GM23338 (cell line): Measurements from ENCODE around the gene INTS3. TPM values are rescaled to one million over a fixed set of nuclear protein-coding genes. Genes with fewer than 3 reads are reported as not detected.

Experiments used
- ATAC-seq: fragments of 200-7000 bp; cut with Tn5 transposase; 3 replicates; pipeline ENCODE4 v1.9.1; 2020
- DNase-seq: peaks from one replicate; pipeline ENCODE4 v3.0.0-alpha.2; 2015; ENCODE audit warnings: low spot score
- H2AFZ ChIP-seq: fragments of 200-600 bp; sonication (generic); 2 replicates; pipeline ENCODE4 v1.8.0; 2016; ENCODE audit warnings: antibody characterized with exemption, mild to moderate bottlenecking, moderate library complexity
- H3F3A ChIP-seq: fragments of 200-600 bp; sonication (generic); replicated peaks from 2 replicates; pipeline ENCODE4 v1.8.0; 2017; ENCODE audit warnings: antibody characterized with exemption, mixed run types, low read depth
- H3K27ac ChIP-seq: fragments of 200-600 bp; sonication (generic); 2 replicates; pipeline ENCODE4 v1.6.1; 2016; ENCODE audit warnings: low read depth
- H3K27me3 ChIP-seq: fragments of 200-600 bp; sonication (generic); 2 replicates; pipeline ENCODE4 v1.8.0; 2016; ENCODE audit warnings: mild to moderate bottlenecking, mixed run types, moderate library complexity; ENCODE audit not compliant: insufficient read depth
- H3K36me3 ChIP-seq: fragments of 200-600 bp; sonication (generic); 2 replicates; pipeline ENCODE4 v1.8.0; 2016; ENCODE audit warnings: mild to moderate bottlenecking; ENCODE audit not compliant: insufficient read depth
- H3K4me1 ChIP-seq: fragments of 200-600 bp; sonication (generic); 2 replicates; pipeline ENCODE4 v1.8.0; 2016; ENCODE audit warnings: mild to moderate bottlenecking, moderate library complexity; ENCODE audit not compliant: insufficient read depth
- H3K4me2 ChIP-seq: fragments of 200-600 bp; sonication (generic); 2 replicates; pipeline ENCODE4 v1.7.1; 2017; ENCODE audit warnings: mixed run types
- H3K4me3 ChIP-seq: fragments of 200-600 bp; sonication (generic); 2 replicates; pipeline ENCODE4 v1.6.1; 2016; ENCODE audit warnings: mixed run types
- H3K79me2 ChIP-seq: fragments of 200-600 bp; sonication (generic); replicated peaks from 2 replicates; pipeline ENCODE4 v1.8.0; 2017; ENCODE audit warnings: mild to moderate bottlenecking; ENCODE audit not compliant: insufficient read depth
- H3K9me2 ChIP-seq: fragments of 200-600 bp; sonication (generic); 2 replicates; pipeline ENCODE4 v1.8.0; 2017; ENCODE audit not compliant: insufficient read depth
- H4K20me1 ChIP-seq: fragments of 200-600 bp; sonication (generic); replicated peaks from 2 replicates; pipeline ENCODE4 v1.8.0; 2017; ENCODE audit warnings: mild to moderate bottlenecking; ENCODE audit not compliant: insufficient read depth
- H3K27ac Mint-ChIP-seq: 2 replicates; pipeline ENCODE4 v1.8.0; 2020; ENCODE audit warnings: inconsistent platforms, mild to moderate bottlenecking, moderate library complexity, mixed read lengths
- H3K27me3 Mint-ChIP-seq: 3 replicates; pipeline ENCODE4 v1.8.0; 2022; ENCODE audit warnings: low read depth, mild to moderate bottlenecking, moderate library complexity, mixed read lengths, inconsistent platforms; ENCODE audit not compliant: insufficient read depth, poor library complexity
- H3K36me3 Mint-ChIP-seq: 3 replicates; pipeline ENCODE4 v1.8.0; 2021; ENCODE audit warnings: low read depth, mild to moderate bottlenecking, inconsistent platforms, moderate library complexity, mixed read lengths
- H3K4me1 Mint-ChIP-seq: 3 replicates; pipeline ENCODE4 v1.8.0; 2020; ENCODE audit warnings: mild to moderate bottlenecking, inconsistent platforms, mixed read lengths
- H3K4me3 Mint-ChIP-seq: 3 replicates; pipeline ENCODE4 v1.8.0; 2021; ENCODE audit warnings: moderate library complexity, mild to moderate bottlenecking, inconsistent platforms, mixed read lengths
- H3K9me3 Mint-ChIP-seq: 3 replicates; pipeline ENCODE4 v1.8.0; 2020; ENCODE audit warnings: moderate library complexity, mild to moderate bottlenecking, inconsistent platforms, mixed read lengths
- EZH2 ChIP-seq: fragments of 200-600 bp; sonication (generic); IDR thresholded peaks from one replicate; pipeline ENCODE4 v1.8.0; 2017; ENCODE audit warnings: antibody characterized with exemption, mild to moderate bottlenecking, low read depth; ENCODE audit not compliant: unreplicated experiment
- POLR2AphosphoS5 ChIP-seq: IDR thresholded peaks from 2 replicates; pipeline ENCODE4 v1.6.1; 2016; ENCODE audit warnings: antibody characterized with exemption, low read depth
- STAT1 ChIP-seq: IDR thresholded peaks from one replicate; pipeline ENCODE4 v1.6.1; 2016; ENCODE audit warnings: antibody characterized with exemption; ENCODE audit not compliant: unreplicated experiment
- polyA plus RNA-seq: library from polyadenylated mRNA; unstranded; fragments of >200 nt; fragmentation: Nextera tagmentation; extraction: Ambion mirVana; gene quantifications from 2 replicates; pipeline ENCODE4 v1.2.1, GENCODE V29; 2016
- total RNA-seq: library from RNA; depleted of rRNA; stranded (reverse); fragments of >200 nt; shearing (Covaris generic); gene quantifications from 2 replicates; pipeline ENCODE4 v1.2.3, GENCODE V29; 2014
- TF ChIP-seq, protein P1 (sequence below): IDR thresholded peaks from one replicate; pipeline ENCODE4 v1.6.1; 2018; ENCODE audit warnings: antibody characterized with exemption; ENCODE audit not compliant: unreplicated experiment
- TF ChIP-seq, protein P2 (sequence below): fragments of 250-450 bp; sonication (Bioruptor Pico); IDR thresholded peaks from 2 replicates; pipeline ENCODE4 v1.5.0; 2020; ENCODE audit warnings: mild to moderate bottlenecking, moderate library complexity
- TF ChIP-seq, protein P3 (sequence below), 2 experiments: fragments of 200-600 bp in 1 of 2; sonication (generic) in 1 of 2; conservative IDR thresholded peaks; 2 replicates each; pipeline versions ENCODE4 v1.5.1 to v1.6.1; 2016 to 2017; ENCODE audit warnings: antibody characterized with exemption in 2 of 2, low read depth in 2 of 2, mild to moderate bottlenecking in 2 of 2, moderate library complexity in 1 of 2

The INTS3 gene
- total and polyA plus RNA-seq, 2 experiments from 2014 or later: 22.7 to 51.3 TPM

DNA sequence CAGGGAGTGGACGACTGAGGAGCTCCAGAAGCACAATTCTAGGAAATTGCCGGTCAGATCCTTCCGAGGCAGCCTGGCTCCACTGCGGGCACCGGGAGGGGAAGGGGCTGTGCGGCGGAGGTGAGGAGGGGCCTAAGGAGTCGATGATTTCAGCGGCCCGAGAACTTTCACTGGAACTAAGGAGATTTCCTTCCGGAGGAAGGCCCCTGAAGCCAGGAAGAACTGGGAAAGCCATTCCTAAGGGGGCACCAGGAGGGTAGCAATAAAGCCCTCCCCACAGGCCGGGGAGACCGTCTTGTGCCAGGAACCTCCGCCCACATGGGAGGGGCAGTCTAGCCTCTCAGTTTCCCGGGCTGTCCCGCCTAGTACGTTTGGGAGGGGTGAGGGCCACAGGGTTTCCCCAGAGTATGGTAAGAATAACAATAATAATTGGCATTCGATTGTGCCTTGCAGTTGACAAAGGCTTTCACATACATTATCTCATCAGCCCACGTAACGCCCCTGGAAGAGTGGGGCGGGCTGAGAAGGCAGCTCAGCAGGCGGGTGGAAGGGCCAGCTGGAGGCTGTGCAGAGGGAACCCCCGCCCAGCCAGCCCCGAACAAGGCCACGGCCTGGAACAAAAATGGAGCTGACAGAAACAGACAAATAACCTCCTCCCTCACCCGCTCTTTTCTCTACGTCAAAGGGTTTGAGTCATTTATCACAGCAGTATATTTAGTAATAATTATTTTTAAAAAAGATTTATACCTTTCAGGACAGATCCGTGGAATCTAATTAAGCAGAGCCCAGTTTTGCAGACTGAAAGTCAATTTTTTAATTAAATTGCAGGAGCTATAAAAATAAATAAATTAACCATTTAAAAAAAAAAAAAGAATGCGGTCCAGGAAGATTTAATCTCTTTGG, 29.6 kb upstream of the INTS3 start:
- peaks cover 27% of the 10 kb centered on the region for H3K4me1 ChIP-seq
- DNase-seq: peak; percentile 66
- no peaks in the 10 kb centered on the region for H3K27me3 ChIP-seq
- TF ChIP-seq STAT1: no peak
- peak; percentile 26; the same call in 1 of the 2 replicates for TF ChIP-seq POLR2AphosphoS5
- H4K20me1 ChIP-seq: no peaks in the 10 kb centered on the region
- H3K79me2 ChIP-seq: no peaks in the 10 kb centered on the region
- Mint-ChIP-seq H3K36me3 (no peaks in the 10 kb centered on the region), H3K27me3 (peaks cover 11% of the 10 kb centered on the region), H3K4me1 (peaks cover 27% of the 10 kb centered on the region), H3K27ac (peak overlapping the region; percentile 96), H3K9me3 (no peaks in the 10 kb centered on the region), H3K4me3 (peak overlapping the region; percentile 32; the same call in 1 of the 3 replicates)
- peak overlapping the region; percentile 73 for H3K4me2 ChIP-seq
- H3K9me2 ChIP-seq: no peaks in the 10 kb centered on the region; the same call in 1 of the 2 replicates
- H2AFZ ChIP-seq: peak overlapping the region; percentile 97
- peak overlapping the region; percentile 95 for H3K27ac ChIP-seq
- no peaks in the 10 kb centered on the region for H3K36me3 ChIP-seq
- ATAC-seq: peak; percentile 75
- peaks cover 12% of the 10 kb centered on the region for H3F3A ChIP-seq
- H3K4me3 ChIP-seq: peak overlapping the region; percentile 33; the same call in 1 of the 2 replicates

DNA sequence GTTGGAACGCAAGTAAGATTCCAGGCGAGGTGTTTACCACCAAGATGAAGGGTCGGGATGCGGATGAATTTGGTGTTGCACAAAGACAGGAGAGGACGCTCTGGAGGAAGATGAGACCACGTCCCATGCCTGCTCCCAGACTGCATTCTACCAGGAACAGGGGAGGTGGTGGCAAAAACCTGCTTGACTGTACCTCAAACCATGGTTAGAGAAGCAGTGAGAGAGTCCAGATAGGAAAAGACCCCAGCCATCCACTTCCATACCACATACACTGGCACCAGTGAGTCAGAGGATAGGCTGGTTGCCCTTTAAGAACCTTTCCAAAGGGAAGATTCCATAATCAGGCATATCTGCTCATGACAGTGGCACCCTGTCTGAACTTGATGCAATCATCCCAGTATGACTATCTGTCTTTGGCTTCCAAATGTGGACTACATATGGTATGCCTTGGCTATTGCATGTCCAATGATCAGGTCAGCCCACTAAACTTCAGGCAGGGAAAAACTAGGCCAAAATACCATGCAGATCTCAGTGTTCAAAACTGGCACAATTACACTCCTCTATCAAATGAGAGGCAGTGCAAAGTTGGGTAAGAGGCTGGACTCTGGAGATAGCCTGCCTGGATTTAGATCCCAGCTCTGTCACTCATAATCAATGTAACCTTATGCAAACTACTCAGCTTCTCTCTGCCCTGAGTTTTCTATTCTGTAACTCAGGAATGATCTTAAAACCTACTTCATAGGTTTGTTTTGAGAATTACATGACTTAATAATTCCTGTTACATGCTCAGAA, 28.7 kb upstream of the INTS3 start:
- Mint-ChIP-seq H3K27ac (peak overlapping the region; percentile 68; the same call in 1 of the 2 replicates), H3K4me1 (peaks cover 25% of the 10 kb centered on the region), H3K4me3 (no peak overlapping the region), H3K9me3 (no peaks in the 10 kb centered on the region), H3K27me3 (peaks cover 12% of the 10 kb centered on the region), H3K36me3 (no peaks in the 10 kb centered on the region)
- ATAC-seq (no peak), DNase-seq (no peak)
- Histone ChIP-seq H3K27me3 (no peaks in the 10 kb centered on the region), H3K36me3 (no peaks in the 10 kb centered on the region), H4K20me1 (no peaks in the 10 kb centered on the region), H3F3A (peaks cover 12% of the 10 kb centered on the region), H3K4me2 (peak overlapping the region; percentile 73; the same call in 1 of the 2 replicates), H3K79me2 (no peaks in the 10 kb centered on the region), H3K9me2 (no peaks in the 10 kb centered on the region; the same call in 1 of the 2 replicates), H3K27ac (no peak overlapping the region), H3K4me3 (no peak overlapping the region), H2AFZ (no peak overlapping the region; the same call in 1 of the 2 replicates), H3K4me1 (peaks cover 27% of the 10 kb centered on the region)
- TF ChIP-seq EZH2 (no peak), POLR2AphosphoS5 (no peak), STAT1 (no peak)
- TF ChIP-seq, protein P1, sequence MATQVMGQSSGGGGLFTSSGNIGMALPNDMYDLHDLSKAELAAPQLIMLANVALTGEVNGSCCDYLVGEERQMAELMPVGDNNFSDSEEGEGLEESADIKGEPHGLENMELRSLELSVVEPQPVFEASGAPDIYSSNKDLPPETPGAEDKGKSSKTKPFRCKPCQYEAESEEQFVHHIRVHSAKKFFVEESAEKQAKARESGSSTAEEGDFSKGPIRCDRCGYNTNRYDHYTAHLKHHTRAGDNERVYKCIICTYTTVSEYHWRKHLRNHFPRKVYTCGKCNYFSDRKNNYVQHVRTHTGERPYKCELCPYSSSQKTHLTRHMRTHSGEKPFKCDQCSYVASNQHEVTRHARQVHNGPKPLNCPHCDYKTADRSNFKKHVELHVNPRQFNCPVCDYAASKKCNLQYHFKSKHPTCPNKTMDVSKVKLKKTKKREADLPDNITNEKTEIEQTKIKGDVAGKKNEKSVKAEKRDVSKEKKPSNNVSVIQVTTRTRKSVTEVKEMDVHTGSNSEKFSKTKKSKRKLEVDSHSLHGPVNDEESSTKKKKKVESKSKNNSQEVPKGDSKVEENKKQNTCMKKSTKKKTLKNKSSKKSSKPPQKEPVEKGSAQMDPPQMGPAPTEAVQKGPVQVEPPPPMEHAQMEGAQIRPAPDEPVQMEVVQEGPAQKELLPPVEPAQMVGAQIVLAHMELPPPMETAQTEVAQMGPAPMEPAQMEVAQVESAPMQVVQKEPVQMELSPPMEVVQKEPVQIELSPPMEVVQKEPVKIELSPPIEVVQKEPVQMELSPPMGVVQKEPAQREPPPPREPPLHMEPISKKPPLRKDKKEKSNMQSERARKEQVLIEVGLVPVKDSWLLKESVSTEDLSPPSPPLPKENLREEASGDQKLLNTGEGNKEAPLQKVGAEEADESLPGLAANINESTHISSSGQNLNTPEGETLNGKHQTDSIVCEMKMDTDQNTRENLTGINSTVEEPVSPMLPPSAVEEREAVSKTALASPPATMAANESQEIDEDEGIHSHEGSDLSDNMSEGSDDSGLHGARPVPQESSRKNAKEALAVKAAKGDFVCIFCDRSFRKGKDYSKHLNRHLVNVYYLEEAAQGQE: no peak
- TF ChIP-seq, protein P2, sequence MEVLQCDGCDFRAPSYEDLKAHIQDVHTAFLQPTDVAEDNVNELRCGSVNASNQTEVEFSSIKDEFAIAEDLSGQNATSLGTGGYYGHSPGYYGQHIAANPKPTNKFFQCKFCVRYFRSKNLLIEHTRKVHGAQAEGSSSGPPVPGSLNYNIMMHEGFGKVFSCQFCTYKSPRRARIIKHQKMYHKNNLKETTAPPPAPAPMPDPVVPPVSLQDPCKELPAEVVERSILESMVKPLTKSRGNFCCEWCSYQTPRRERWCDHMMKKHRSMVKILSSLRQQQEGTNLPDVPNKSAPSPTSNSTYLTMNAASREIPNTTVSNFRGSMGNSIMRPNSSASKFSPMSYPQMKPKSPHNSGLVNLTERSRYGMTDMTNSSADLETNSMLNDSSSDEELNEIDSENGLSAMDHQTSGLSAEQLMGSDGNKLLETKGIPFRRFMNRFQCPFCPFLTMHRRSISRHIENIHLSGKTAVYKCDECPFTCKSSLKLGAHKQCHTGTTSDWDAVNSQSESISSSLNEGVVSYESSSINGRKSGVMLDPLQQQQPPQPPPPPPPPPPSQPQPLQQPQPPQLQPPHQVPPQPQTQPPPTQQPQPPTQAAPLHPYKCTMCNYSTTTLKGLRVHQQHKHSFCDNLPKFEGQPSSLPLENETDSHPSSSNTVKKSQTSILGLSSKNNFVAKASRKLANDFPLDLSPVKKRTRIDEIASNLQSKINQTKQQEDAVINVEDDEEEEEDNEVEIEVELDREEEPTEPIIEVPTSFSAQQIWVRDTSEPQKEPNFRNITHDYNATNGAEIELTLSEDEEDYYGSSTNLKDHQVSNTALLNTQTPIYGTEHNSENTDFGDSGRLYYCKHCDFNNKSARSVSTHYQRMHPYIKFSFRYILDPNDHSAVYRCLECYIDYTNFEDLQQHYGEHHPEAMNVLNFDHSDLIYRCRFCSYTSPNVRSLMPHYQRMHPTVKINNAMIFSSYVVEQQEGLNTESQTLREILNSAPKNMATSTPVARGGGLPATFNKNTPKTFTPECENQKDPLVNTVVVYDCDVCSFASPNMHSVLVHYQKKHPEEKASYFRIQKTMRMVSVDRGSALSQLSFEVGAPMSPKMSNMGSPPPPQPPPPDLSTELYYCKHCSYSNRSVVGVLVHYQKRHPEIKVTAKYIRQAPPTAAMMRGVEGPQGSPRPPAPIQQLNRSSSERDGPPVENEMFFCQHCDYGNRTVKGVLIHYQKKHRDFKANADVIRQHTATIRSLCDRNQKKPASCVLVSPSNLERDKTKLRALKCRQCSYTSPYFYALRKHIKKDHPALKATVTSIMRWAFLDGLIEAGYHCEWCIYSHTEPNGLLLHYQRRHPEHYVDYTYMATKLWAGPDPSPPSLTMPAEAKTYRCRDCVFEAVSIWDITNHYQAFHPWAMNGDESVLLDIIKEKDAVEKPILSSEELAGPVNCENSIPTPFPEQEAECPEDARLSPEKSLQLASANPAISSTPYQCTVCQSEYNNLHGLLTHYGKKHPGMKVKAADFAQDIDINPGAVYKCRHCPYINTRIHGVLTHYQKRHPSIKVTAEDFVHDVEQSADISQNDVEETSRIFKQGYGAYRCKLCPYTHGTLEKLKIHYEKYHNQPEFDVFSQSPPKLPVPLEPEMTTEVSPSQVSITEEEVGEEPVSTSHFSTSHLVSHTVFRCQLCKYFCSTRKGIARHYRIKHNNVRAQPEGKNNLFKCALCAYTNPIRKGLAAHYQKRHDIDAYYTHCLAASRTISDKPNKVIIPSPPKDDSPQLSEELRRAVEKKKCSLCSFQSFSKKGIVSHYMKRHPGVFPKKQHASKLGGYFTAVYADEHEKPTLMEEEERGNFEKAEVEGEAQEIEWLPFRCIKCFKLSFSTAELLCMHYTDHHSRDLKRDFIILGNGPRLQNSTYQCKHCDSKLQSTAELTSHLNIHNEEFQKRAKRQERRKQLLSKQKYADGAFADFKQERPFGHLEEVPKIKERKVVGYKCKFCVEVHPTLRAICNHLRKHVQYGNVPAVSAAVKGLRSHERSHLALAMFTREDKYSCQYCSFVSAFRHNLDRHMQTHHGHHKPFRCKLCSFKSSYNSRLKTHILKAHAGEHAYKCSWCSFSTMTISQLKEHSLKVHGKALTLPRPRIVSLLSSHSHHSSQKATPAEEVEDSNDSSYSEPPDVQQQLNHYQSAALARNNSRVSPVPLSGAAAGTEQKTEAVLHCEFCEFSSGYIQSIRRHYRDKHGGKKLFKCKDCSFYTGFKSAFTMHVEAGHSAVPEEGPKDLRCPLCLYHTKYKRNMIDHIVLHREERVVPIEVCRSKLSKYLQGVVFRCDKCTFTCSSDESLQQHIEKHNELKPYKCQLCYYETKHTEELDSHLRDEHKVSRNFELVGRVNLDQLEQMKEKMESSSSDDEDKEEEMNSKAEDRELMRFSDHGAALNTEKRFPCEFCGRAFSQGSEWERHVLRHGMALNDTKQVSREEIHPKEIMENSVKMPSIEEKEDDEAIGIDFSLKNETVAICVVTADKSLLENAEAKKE (CRISPR knock-in tag): no peak
- TF ChIP-seq, protein P3, sequence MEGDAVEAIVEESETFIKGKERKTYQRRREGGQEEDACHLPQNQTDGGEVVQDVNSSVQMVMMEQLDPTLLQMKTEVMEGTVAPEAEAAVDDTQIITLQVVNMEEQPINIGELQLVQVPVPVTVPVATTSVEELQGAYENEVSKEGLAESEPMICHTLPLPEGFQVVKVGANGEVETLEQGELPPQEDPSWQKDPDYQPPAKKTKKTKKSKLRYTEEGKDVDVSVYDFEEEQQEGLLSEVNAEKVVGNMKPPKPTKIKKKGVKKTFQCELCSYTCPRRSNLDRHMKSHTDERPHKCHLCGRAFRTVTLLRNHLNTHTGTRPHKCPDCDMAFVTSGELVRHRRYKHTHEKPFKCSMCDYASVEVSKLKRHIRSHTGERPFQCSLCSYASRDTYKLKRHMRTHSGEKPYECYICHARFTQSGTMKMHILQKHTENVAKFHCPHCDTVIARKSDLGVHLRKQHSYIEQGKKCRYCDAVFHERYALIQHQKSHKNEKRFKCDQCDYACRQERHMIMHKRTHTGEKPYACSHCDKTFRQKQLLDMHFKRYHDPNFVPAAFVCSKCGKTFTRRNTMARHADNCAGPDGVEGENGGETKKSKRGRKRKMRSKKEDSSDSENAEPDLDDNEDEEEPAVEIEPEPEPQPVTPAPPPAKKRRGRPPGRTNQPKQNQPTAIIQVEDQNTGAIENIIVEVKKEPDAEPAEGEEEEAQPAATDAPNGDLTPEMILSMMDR (conservative IDR thresholded peaks at IDR 0.05; ENCODE audit: low read depth in 2 of 2): no peak
